Omental fat pad (tissue), 4 donors: Measurements from ENCODE around the gene CFAP97D1. TPM values are rescaled to one million over a fixed set of nuclear protein-coding genes. Genes with fewer than 3 reads are reported as not detected.

Experiments
- ATAC-seq: fragments of 150-250 bp; one replicate; pipeline ENCODE4 v1.9.1; 2016; ENCODE audit warnings: mild to moderate bottlenecking, moderate library complexity; ENCODE audit not compliant: low FRiP score
- DNase-seq: peaks from one replicate; pipeline ENCODE4 v3.0.0-alpha.2; 2019; ENCODE audit warnings: low spot score
- CTCF ChIP-seq, 3 donors: fragments of 450-650 bp; IDR thresholded peaks; one replicate each; pipeline ENCODE4 v1.5.1; 2016 to 2017; ENCODE audit warnings: antibody characterized with exemption in 3 of 3, mild to moderate bottlenecking in 3 of 3, moderate library complexity in 2 of 3
- total RNA-seq, 4 donors: library from RNA; depleted of rRNA; stranded (reverse); fragments of >200 nt; gene quantifications; one replicate each; pipeline ENCODE4 v1.1.0, GENCODE V29; 2016

Gene CFAP97D1
- total RNA-seq, 4 donors from 2014 or later, result 0.09 to 0.12 TPM; not detected in 2

- no peak for DNase-seq
- ATAC-seq, result no peak
- no peak for TF ChIP-seq CTCF (IDR thresholded peaks at IDR 0.05)
Observed at GRCh38 chr17:43771463-43771862, 8.8 kb upstream of the CFAP97D1 start.

- no peak for ATAC-seq
- TF ChIP-seq CTCF (IDR thresholded peaks at IDR 0.05), result no peak
- DNase-seq, result no peak
Observed at GRCh38 chr17:43772877-43773648, 7.2 kb upstream of the CFAP97D1 start.

- no peak for DNase-seq
- TF ChIP-seq CTCF (IDR thresholded peaks at IDR 0.05), result no peak
- no peak for ATAC-seq
Observed at GRCh38 chr17:43774304-43775250, 5.7 kb upstream of the CFAP97D1 start.

DNA sequence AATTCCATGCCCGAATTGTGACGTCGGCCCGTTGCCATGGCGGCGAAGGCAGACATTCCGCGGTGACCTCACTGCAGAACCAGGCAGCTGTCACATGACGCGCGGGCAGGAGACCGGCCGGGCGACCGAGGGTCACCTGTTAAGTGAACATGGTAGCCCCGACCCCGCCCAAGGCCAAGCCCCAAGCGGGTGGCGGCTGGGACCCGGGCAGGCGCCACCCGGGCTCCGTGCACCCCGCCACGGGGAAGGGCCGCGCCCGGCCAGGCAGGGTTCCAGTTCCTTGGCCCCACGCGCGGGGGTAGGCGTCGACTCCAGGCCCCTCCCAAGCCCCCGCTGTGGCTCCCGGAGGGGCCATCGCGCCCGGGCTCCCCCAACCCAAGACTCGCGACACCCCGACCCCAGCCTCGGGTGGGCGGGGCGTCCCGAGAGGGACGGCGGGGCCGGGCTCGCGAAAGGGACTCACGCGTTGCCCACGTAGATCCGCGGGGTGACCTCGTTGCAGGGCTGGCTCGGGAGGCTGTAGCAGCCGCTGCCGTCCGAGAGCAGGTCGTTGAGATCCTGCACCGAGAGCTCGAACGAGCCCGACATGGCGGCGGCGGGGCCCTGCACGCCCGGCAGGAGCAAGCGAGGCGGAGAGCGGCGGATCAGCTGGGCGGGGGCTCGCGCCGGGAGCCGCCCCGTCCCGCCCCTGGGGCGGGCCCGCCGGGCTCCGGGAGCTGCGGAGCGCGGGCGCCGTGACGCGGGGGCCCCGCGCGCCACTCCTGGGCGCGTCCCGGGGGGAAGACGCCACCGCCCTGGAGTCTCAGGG is 1.7 kb upstream of the CFAP97D1 start, which contains the start of gene DUSP3:
DUSP3 (minus strand) TSS at position 641 of the 808 bp plus-strand sequence; CDS start at position 588, 53 bp downstream.
- ATAC-seq, result peak; percentile 92
- TF ChIP-seq CTCF (IDR thresholded peaks at IDR 0.05), result no peak

DNA sequence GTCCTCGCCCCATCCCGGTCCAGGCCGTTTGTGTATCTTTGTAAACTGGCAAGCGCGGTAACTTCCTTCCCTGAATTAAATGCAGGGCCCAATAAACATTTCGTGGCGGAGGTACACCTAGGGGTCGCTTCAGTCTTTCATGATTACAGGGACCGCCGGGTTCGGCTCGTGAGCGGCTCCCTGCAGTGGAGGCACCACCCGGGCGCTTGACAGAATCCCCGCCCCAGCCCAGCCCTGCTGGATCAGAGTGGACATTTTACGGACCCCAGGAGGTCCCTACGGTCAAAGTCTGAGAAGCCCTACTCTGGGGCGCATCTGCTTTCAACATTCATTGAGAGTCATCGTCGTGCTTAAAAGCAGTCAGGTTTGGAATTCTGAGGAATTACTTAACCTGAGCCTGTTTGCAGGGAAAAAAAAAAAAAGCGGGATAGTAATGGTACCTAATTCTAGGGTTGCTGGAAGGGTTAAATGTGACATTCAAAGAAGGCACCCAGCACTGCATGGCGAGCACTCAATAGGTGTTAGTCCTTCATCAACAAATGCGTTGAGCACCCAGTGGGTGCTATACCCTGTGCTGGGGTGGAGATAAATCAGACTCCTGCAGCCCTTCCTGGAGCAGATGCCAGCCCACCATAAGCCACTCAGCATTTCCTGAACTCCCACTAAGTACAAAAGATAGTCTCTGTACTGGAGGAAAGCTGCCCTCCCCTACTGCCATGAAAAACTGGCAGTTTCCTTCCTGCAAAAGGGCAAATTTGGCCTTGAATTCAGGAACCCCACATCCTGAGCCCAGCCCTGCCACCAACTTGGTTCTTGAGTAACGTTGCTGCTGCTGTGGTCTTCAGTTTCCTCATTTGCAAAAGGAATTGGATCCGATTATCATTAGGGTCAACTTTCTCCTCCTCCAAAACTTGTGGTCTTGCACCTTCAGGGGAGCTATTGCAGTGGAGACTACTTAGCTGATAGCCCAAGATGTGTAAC is 800 bp upstream of the CFAP97D1 start:
- ATAC-seq, result peak; percentile 30
- TF ChIP-seq CTCF (IDR thresholded peaks at IDR 0.05), result no peak
- no peak for DNase-seq

More for the DNA sequence above, 1.7 kb upstream of the CFAP97D1 start, which contains the start of gene DUSP3:
- DNase-seq, result peak; percentile 98
